HG03045 (cell line): Measurements from ENCODE around the gene CA9.

Experiments
- ATAC-seq: cut with Tn5 transposase; IDR thresholded peaks from one replicate; pipeline ENCODE4 v1.9.1; 2021; ENCODE audit warnings: mild to moderate bottlenecking, moderate library complexity; ENCODE audit not compliant: unreplicated experiment

CA9 gene

DNA sequence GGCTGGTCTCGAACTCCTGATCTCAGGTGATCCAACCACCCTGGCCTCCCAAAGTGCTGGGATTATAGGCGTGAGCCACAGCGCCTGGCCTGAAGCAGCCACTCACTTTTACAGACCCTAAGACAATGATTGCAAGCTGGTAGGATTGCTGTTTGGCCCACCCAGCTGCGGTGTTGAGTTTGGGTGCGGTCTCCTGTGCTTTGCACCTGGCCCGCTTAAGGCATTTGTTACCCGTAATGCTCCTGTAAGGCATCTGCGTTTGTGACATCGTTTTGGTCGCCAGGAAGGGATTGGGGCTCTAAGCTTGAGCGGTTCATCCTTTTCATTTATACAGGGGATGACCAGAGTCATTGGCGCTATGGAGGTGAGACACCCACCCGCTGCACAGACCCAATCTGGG is 1.5 kb downstream of the CA9 start:
- ATAC-seq, result no peak

DNA sequence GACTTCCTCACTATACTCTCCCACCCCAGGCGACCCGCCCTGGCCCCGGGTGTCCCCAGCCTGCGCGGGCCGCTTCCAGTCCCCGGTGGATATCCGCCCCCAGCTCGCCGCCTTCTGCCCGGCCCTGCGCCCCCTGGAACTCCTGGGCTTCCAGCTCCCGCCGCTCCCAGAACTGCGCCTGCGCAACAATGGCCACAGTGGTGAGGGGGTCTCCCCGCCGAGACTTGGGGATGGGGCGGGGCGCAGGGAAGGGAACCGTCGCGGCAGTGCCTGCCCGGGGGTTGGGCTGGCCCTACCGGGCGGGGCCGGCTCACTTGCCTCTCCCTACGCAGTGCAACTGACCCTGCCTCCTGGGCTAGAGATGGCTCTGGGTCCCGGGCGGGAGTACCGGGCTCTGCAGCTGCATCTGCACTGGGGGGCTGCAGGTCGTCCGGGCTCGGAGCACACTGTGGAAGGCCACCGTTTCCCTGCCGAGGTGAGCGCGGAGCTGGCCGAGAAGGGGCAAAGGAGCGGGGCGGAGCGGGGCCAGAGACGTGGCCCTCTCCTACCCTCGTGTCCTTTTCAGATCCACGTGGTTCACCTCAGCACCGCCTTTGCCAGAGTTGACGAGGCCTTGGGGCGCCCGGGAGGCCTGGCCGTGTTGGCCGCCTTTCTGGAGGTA is 2.1 kb downstream of the CA9 start:
- ATAC-seq, result no peak

DNA sequence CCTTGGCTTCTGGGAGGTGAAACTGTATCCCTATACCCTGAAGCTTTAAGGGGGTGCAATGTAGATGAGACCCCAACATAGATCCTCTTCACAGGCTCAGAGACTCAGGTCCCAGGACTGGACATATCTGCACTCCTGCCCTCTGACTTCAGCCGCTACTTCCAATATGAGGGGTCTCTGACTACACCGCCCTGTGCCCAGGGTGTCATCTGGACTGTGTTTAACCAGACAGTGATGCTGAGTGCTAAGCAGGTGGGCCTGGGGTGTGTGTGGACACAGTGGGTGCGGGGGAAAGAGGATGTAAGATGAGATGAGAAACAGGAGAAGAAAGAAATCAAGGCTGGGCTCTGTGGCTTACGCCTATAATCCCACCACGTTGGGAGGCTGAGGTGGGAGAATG is 5.4 kb downstream of the CA9 start:
- no peak for ATAC-seq

DNA sequence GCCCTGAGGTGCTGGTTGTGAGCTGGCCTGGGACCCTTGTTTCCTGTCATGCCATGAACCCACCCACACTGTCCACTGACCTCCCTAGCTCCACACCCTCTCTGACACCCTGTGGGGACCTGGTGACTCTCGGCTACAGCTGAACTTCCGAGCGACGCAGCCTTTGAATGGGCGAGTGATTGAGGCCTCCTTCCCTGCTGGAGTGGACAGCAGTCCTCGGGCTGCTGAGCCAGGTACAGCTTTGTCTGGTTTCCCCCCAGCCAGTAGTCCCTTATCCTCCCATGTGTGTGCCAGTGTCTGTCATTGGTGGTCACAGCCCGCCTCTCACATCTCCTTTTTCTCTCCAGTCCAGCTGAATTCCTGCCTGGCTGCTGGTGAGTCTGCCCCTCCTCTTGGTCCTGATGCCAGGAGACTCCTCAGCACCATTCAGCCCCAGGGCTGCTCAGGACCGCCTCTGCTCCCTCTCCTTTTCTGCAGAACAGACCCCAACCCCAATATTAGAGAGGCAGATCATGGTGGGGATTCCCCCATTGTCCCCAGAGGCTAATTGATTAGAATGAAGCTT is 6.1 kb downstream of the CA9 start:
- ATAC-seq, result no peak

DNA sequence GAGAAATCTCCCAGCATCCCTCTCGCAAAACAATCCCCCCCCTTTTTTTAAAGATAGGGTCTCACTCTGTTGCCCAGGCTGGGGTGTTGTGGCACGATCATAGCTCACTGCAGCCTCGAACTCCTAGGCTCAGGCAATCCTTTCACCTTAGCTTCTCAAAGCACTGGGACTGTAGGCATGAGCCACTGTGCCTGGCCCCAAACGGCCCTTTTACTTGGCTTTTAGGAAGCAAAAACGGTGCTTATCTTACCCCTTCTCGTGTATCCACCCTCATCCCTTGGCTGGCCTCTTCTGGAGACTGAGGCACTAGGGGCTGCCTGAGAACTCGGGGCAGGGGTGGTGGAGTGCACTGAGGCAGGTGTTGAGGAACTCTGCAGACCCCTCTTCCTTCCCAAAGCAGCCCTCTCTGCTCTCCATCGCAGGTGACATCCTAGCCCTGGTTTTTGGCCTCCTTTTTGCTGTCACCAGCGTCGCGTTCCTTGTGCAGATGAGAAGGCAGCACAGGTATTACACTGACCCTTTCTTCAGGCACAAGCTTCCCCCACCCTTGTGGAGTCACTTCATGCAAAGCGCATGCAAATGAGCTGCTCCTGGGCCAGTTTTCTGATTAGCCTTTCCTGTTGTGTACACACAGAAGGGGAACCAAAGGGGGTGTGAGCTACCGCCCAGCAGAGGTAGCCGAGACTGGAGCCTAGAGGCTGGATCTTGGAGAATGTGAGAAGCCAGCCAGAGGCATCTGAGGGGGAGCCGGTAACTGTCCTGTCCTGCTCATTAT is 6.8 kb downstream of the CA9 start:
- peak; percentile 53 for ATAC-seq

DNA sequence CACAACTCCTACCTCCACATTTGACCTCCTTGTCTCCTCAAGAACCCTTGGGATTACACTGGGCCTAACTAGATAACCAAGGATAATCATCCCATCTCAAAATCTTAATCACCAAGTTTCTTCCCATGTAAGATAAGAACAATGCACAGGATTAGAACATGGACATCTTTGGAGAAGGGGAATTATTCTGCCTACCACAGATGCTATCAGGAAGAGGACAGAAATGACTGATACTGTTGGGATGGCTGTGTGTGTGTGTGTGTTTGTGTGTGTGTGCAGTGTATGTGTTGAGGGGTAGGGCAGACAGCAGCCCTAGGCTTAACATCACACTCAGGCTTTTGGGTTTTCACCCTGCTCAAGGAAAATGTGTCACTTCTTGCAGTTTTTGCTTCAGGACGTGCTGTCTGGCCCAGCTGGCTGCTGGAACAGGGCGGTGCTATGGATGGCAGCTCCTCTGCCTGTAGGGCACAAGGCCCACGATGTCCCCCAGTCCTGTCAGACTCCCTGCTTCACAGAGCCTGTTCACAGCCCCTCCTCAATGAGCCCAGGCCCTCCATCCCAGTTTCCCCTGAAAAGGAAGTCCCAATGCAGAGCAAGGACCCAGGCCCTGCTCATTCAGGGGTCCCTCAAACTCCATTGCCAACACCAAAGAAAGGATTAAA is 7.7 kb downstream of the CA9 start:
- ATAC-seq, result no peak

DNA sequence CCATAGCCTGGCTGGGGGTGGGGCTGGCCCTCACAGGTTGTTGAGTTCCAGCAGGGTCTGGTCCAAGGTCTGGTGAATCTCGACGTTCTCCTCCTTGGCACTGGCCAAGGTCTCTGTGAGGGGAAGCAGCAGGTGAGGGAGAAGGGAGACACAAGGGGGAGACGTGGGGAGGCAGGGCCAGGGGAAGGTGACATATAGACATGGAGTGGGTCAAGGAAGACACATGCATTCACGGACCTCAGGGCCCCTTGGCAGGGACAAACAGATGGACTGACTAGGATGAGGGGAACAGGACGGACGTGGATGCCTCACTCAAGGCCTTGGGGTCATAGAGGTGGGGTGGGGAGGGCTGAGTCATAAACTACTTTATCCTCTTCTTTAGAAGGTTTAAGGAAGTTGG is 8.3 kb downstream of the CA9 start:
- ATAC-seq, result no peak

DNA sequence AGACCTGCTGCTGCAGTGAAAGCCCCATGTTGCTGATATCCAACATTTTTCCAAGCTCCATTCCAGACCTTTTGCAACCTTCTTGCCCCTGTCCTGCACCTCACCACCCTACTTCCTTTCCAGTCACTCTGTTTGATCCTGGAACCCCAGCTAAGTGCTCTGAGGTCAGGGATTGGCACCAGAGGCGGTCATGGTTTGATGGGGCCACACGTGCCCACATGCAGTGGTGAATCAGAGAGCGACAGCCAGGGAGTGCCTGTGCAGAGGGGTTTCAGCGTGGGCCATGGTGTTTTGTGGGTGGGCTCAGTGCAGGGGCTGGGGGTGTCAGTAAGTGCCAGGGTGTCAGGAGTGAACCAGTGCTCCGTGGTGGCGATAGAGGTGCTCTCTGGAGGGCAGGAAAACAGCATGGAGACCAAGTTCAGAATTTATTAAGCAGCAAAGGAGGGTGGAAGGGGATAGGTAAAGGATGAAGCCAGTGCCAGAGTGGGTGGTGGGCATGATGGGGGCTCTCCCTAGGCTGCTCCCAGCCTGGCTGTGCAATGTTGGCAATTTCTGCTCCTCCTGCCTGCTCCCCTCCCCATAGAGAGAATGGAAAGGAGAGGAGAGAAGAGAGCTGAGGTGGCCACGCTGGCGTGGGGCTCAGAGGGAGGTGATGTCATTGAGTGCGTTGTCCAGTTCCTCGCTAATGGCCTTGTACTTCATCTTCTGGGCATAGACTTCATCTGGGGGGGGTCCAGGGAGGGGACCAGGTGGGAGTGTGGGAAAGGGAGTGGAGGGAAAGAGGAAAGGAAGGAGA is 9.0 kb downstream of the CA9 start:
- no peak for ATAC-seq

DNA sequence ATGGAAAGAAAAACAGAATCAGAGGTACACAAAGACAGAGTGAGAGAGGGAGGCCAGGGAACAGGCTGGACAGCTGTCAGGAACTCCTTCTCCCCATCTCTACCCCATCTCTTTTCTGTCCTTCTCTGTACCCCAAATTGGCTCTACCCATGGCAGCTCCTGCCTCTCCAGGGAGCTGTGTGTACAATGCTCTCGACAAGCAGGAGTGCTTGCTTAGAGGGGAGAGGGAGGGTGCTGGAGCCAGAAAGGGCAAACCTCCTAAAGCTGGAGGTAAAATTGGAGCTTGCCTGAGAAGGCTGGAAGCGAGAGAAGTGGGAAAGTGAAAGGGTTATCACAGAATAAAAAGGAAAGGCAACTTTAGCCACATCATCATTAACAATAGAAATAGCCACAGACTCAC is 9.6 kb downstream of the CA9 start:
- ATAC-seq, result no peak

DNA sequence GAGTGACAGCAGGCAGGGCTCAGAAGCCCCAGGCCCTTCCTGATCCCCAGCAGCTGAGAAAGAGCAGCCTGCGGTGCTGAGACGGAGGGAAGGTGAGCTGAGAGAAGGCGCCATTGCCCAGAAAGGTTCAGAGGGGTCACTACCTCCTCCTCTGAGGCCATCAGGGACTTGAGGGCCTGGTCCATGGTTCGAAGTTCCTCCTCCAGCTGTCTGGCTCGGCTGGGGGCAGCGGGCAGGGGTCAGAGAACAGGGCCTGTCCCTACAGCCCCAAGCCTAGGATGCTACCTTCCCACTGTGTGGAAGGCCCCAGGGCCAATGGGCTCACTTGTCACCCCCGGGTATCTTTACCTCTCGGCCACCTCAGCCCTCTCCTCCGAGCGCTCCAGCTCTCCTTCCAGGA is 11.2 kb downstream of the CA9 start:
- ATAC-seq, result no peak

DNA sequence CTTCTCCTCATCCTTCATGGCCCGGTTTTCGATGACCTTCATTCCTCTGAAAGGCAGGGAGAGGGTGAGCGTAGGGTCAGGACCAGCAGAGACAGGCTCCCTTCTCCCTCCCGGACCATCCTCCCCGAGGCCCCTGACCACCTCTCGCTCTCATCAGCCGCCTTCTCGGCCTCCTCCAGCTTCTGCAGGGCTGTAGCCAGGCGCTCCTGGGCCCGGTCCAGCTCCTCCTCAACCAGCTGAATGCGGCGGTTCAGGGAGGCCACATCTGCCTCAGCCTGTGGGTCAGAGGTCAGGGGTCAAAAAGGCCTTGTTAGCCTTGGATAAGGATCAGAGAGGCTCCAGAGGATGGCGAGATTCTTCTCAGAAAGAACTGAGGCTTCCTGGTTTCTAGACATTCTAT is 11.8 kb downstream of the CA9 start:
- ATAC-seq, result no peak

DNA sequence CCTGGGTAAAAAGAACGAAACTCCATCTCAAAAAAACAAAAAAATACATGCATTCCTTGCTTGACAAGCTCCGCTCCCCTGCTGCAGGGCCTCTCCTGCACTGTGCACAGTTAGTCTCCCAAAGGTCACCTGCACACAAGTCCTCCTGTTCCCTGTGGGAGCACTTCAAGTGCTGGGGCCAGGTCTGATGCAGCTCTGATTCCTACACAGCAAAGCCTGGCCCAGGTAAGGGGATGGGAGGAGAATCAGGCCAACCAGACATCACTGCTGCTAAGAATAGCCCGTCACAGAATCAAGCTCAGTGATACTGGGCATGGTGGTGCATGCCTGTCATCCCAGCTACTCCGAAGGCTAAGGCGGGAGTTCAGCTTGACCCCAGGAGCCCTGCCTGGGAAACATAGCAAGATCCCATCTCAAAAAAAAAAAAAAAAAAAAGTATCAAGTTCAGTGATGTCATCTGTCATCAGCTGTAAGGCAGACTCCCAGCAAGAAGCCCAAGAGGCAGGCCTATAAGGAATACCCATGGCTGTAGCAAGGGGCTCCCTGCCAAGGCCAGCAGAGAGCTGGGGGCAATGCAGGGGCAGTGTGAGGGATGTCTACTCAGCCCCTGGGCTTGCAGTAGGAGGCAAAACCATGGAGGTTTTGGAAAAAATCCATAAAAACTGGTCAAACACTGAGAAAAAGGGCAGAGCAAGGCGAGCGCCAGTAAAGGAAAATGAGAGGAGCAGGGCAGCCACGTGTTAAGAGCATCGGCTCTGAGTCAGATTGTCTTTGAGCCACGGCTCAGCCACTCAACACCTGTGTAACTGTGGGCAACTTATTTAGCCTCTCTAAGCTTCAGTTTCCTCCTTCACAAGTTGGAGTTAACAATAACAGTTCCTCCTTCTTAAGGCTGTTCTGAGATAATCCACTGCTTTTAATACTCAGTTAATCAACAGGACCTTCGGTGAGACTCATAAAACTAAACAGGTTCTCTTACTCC is 12.8 kb downstream of the CA9 start:
- ATAC-seq, result no peak

DNA sequence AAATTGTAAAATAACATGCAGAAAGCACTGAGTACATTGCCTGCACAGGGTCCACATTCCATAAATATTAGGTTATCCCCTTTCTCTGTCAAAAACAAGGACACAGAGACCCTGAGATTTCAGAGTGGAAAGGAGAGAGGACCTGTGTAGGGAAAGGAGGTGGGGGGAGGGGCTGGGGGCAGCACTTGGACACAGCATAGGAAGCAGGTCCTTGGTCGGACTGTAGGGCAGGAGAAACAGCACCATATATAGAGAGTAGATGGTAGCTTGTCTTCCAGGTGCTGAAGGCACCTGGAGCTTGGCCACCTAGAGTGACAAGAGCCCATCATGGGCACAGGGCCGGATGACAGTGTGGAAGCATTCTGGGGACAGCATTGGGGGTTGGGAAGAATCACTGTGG is 13.6 kb downstream of the CA9 start:
- no peak for ATAC-seq

DNA sequence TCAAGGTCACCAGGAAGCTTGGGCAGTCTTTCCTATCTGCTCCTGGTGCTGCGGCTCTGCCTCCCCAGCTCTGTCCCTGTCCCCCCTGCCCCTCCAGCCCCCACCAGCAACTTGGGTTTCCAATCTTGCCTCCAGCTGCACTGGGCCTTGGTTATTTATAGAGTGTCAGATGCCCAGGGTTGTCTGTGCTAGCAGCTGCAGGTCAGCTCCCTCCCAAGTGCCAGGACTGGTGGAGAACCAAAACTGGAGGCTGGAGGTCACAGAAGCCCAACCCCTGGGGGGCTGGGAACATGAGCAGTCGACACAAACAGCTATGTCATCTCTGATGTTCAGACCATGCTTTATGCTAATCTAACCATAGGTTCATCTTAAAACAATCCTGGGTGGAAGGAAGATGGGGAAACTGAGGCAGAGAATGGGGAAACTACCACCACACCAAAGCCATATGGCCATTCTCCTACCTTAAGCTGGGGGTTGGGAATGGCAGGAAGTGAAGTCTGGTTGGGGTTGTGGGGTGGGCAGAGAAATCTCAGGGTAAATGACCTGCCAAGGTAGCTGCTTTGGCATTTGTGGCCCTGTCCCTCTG is 14.3 kb downstream of the CA9 start:
- no peak for ATAC-seq

DNA sequence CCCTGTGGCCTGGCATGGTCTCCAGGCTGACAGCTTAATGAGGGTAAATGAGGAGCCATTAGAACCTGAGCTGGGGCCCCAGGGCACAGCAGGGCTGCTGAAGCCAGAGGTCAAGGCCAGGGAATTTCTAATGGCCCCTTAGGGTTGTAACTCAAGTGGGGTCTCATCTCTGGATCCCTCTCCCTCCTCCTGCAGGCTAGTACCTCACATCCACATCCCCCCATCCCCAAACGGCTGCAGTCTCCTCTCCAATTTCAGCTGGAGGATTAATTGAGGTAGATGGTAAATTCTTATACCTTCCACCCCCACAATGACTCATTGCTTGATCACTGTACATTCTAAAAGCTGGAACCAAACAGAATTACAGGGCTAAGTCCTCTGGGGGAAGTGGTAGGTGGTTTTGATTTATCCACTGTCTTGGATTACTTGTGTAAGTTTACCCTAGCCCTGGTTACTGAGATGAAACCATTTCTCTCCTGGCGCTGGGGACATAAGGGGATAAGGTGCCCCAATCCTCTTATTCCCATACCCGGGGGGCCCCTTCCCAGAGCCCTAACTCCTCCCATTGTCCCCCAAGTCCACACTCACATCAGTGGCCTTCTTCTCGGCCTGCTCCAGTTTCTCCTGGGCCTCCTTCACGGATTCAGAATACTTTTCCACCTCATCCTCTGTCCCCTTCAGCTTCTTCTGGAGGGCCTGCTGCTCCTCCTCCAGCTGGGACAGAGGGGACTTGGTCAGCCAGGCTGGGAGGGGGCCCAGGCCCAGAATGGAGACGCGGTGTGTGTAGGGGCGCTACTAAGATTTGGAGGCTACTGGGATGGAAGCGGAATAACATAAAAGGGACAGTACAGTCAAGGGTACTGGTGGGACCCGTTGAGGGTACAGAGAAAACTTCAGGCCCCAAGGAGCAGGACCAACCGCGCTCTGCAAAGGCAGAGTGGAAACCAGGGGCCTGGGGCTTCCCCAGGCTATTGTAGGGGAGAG is 15.1 kb downstream of the CA9 start:
- no peak for ATAC-seq

DNA sequence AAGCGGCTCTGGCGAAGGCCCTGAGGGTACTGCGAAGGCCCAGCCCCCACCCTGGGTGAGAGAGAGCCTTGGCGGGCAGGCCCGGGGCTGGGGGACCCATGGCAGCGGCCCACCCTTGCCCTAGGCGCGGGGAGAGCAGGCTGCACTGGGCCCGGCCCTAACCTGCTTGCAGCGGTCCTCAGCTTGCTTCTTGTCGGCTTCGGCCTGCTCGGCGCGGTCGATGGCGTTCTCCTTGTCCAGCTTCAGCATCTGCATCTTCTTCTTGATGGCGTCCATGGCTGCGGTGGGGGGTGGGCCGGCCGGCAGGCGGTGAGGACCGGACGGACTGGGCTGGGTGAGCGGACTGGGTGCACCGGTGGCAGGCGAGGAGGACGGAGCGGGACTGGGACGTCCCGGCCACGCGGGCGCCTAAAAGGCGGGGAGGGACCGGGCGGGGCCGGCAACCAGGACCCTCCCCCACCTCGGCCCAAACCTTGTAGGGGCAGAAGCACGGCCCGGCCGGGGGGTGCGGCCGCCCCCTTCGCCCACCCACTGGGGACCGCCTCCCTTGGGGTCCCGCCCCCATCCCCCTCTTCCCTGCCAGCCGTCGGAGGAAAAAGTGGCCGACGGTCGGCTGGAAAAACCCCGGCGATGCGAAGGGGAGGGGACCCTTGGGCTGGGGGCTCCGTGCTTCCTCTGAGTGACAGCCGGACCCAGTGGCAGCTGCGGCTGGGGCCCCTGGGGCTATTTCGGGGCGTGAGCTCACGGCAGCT is 16.0 kb downstream of the CA9 start, which contains the start of gene TPM2:
Gene TPM2, minus strand, starts transcription at position 384 of the 752 bp plus-strand sequence. Its CDS starts 108 bp downstream, at position 276.
- no peak for ATAC-seq

DNA sequence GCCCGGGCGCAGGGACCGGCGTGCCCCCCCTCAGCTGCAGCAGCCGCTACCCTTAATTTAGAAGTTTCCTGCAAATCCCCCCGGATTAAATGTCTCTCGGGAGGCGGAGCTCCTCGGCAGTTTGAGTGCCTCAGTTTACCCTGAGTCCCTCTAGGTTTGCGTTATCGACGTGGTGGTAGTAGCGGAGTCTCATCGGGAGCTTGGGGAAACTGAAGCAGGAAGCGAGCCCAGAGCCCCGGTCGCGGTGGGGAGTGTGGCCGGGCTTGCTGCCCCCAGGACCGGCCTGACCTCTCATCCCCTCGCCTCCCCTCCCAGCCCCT is 16.5 kb downstream of the CA9 start:
- no peak for ATAC-seq
